ENCODE results near the gene KRTAP2-1.

Gene KRTAP2-1

DNA sequence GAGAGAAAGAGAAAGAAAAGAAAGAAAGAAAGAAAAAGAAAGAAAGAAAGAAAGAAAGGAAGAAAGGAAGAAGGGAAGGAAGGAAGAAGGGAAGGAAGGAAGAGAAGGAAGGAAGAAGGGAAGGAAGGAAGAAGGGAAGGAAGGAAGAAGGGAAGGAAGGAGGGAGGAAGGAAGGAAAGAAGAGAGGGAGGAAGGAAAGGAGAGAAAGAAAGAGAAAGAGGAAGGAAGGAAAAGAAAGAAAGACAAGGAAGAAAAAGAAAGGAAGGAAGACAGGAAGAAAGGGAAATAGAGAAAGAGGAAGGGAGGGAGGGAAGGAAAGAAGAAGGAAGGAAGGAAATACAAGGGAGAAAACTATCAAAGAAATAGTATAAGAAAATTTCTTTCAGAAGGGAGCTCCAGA is 29.7 kb upstream of the KRTAP2-1 start:
- no peaks in the 10 kb centered on the region for H3K9me3 ChIP-seq (ENCODE audit: severe bottlenecking)
- H3K27ac ChIP-seq (ENCODE audit: poor library complexity, severe bottlenecking), result no peak overlapping the region
- TF ChIP-seq, protein P1, sequence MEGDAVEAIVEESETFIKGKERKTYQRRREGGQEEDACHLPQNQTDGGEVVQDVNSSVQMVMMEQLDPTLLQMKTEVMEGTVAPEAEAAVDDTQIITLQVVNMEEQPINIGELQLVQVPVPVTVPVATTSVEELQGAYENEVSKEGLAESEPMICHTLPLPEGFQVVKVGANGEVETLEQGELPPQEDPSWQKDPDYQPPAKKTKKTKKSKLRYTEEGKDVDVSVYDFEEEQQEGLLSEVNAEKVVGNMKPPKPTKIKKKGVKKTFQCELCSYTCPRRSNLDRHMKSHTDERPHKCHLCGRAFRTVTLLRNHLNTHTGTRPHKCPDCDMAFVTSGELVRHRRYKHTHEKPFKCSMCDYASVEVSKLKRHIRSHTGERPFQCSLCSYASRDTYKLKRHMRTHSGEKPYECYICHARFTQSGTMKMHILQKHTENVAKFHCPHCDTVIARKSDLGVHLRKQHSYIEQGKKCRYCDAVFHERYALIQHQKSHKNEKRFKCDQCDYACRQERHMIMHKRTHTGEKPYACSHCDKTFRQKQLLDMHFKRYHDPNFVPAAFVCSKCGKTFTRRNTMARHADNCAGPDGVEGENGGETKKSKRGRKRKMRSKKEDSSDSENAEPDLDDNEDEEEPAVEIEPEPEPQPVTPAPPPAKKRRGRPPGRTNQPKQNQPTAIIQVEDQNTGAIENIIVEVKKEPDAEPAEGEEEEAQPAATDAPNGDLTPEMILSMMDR (IDR thresholded peaks at IDR 0.05; ENCODE audit: poor library complexity, severe bottlenecking), result no peak
- no peaks in the 10 kb centered on the region for H3K27me3 ChIP-seq (ENCODE audit: insufficient read depth, poor library complexity, severe bottlenecking)
- H3K4me1 ChIP-seq (ENCODE audit: insufficient read depth, poor library complexity, severe bottlenecking), result no peaks in the 10 kb centered on the region
- no peak for DNase-seq (ENCODE audit: low spot score)
- H3K4me3 ChIP-seq (ENCODE audit: severe bottlenecking), result no peak overlapping the region
- no peaks in the 10 kb centered on the region for H3K36me3 ChIP-seq (ENCODE audit: low read depth)
- no peak for ATAC-seq (ENCODE audit: low read depth)

DNA sequence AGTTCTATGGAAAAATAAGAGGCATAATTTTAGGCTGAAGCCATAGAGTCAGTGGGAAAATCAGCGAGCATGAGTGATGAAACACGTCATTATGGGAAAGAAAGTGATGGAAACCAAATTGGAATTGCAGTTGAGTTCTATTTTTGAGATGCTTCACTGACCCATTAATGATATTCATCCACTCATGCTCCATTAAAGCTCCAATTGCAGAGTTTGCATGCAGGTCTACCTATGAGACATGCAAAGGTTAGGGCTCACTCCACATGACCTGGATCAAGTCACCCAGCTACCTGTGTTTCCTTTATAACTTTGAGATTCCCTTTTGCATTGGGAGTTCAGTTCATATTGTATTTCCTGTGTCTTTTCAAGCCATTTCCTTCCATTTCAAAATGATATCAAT is 26.6 kb upstream of the KRTAP2-1 start:
- no peak for ATAC-seq (ENCODE audit: low read depth)
- TF ChIP-seq, protein P1 (IDR thresholded peaks at IDR 0.05; ENCODE audit: poor library complexity, severe bottlenecking), result no peak
- Histone ChIP-seq H3K36me3 (ENCODE audit: low read depth) (no peaks in the 10 kb centered on the region), H3K9me3 (ENCODE audit: severe bottlenecking) (no peaks in the 10 kb centered on the region), H3K4me3 (ENCODE audit: severe bottlenecking) (no peak overlapping the region), H3K27me3 (ENCODE audit: insufficient read depth, poor library complexity, severe bottlenecking) (no peaks in the 10 kb centered on the region), H3K27ac (ENCODE audit: poor library complexity, severe bottlenecking) (no peak overlapping the region), H3K4me1 (ENCODE audit: insufficient read depth, poor library complexity, severe bottlenecking) (no peaks in the 10 kb centered on the region)
- DNase-seq (ENCODE audit: low spot score), result no peak

DNA sequence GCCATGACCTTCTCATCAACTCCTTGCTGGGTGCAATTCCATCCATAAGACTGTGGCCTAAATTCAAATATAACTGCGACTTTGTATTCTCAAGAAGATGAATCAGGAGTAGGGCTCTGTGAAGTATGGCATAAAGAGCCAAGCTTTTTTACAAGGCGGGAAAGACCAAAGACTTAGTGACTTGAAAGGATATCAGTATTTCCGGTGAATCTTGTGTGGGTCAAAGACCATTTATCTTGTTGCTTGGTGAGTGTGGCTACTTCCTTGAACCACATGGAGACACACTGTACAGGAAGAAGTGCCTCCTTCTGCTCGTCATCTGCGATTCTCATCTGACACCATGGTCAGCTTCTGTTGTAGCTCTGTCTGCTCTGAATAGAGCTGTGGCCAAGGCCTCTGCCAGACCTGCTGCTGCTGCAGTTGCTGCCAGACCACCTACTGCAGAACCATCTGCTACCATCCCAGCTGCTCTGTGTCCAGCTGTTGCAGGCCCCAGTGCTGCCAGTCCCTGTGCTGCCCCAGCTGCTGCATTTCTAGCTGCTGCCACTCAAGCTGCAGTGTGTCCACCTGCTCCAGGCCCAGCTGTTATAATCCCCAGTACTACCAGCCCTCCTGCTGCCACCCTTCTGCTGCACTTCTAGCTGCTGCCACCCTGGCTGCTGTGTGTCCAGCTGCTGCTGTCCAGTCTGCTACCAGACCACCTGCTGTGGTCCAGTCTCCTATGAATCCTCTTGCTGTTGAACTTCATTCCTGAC is 24.7 kb upstream of the KRTAP2-1 start:
- Histone ChIP-seq H3K27ac (ENCODE audit: poor library complexity, severe bottlenecking) (no peak overlapping the region), H3K36me3 (ENCODE audit: low read depth) (no peaks in the 10 kb centered on the region), H3K4me1 (ENCODE audit: insufficient read depth, poor library complexity, severe bottlenecking) (no peaks in the 10 kb centered on the region), H3K9me3 (ENCODE audit: severe bottlenecking) (no peaks in the 10 kb centered on the region), H3K27me3 (ENCODE audit: insufficient read depth, poor library complexity, severe bottlenecking) (no peaks in the 10 kb centered on the region), H3K4me3 (ENCODE audit: severe bottlenecking) (no peak overlapping the region)
- TF ChIP-seq, protein P1 (IDR thresholded peaks at IDR 0.05; ENCODE audit: poor library complexity, severe bottlenecking), result no peak
- ATAC-seq (ENCODE audit: low read depth), result no peak
- no peak for DNase-seq (ENCODE audit: low spot score)

DNA sequence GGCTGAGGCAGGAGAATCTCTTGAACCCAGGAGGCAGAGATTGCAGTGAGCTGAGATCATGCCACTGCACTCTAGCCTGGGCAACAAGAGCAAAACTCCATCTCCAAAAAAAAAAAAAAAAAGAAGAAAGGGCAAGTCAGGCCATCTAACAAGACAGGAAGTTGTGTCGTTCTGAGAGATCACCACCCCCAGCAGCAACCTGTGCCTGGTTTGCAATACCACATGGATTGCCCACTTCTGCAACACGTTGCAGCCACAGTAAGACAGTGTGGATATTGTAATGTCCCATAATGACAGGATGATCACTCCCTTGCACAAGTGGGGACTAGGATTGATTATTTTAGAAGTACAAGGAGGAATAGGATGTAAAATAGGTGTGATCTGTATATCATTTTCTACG is 21.9 kb upstream of the KRTAP2-1 start:
- Histone ChIP-seq H3K27ac (ENCODE audit: poor library complexity, severe bottlenecking) (no peak overlapping the region), H3K9me3 (ENCODE audit: severe bottlenecking) (no peaks in the 10 kb centered on the region), H3K4me1 (ENCODE audit: insufficient read depth, poor library complexity, severe bottlenecking) (peaks cover 10% of the 10 kb centered on the region), H3K4me3 (ENCODE audit: severe bottlenecking) (no peak overlapping the region), H3K27me3 (ENCODE audit: insufficient read depth, poor library complexity, severe bottlenecking) (no peaks in the 10 kb centered on the region), H3K36me3 (ENCODE audit: low read depth) (no peaks in the 10 kb centered on the region)
- TF ChIP-seq, protein P1 (IDR thresholded peaks at IDR 0.05; ENCODE audit: poor library complexity, severe bottlenecking), result no peak
- ATAC-seq (ENCODE audit: low read depth) (no peak), DNase-seq (ENCODE audit: low spot score) (no peak)

DNA sequence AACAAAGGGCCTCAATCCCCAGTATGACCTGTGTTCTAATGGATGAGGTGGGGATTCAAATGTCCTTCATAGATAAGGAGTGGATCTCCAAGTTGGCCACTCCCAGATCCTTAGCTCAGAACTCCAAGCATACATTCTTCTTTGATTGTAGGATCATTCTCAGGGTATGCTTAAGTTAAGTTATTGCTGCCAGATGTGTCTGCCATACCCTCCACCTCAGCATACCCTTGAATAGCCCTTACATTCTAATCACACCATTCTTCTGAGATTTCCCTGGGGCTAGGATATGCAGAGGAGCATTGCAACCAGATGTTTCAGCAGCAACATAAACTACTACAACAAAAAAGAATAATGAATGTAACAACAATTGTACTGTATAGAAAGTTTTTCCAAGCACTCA is 20.2 kb upstream of the KRTAP2-1 start:
- ATAC-seq (ENCODE audit: low read depth), result no peak
- peak overlapping the region; percentile 28 for H3K27ac ChIP-seq (ENCODE audit: poor library complexity, severe bottlenecking)
- peaks cover 13% of the 10 kb centered on the region for H3K4me1 ChIP-seq (ENCODE audit: insufficient read depth, poor library complexity, severe bottlenecking)

More for the DNA sequence above, 20.2 kb upstream of the KRTAP2-1 start:
- no peaks in the 10 kb centered on the region for H3K9me3 ChIP-seq (ENCODE audit: severe bottlenecking)
- no peaks in the 10 kb centered on the region for H3K36me3 ChIP-seq (ENCODE audit: low read depth)
- H3K4me3 ChIP-seq (ENCODE audit: severe bottlenecking), result no peak overlapping the region
- H3K27me3 ChIP-seq (ENCODE audit: insufficient read depth, poor library complexity, severe bottlenecking), result no peaks in the 10 kb centered on the region
- TF ChIP-seq, protein P1 (IDR thresholded peaks at IDR 0.05; ENCODE audit: poor library complexity, severe bottlenecking), result no peak
- DNase-seq (ENCODE audit: low spot score), result no peak
